Measurements from ENCODE around the gene ORMDL3.

GRCh38 chr17:39922006-39922405 lies 5.4 kb downstream of the ORMDL3 start:
- TF ChIP-seq CTCF (tag by site-specific recombination; IDR thresholded peaks at IDR 0.05) (no peak), ZSCAN18 (tag by site-specific recombination; IDR thresholded peaks at IDR 0.05) (no peak), ZNF792 (tag by site-specific recombination; IDR thresholded peaks at IDR 0.05) (no peak), ZNF791 (tag by site-specific recombination; IDR thresholded peaks at IDR 0.05) (no peak), PRDM6 (tag by site-specific recombination; IDR thresholded peaks at IDR 0.05) (no peak), ELK4 (IDR thresholded peaks at IDR 0.05; ENCODE audit: borderline replicate concordance, low read depth, low read length) (no peak), HOXA7 (CRISPR knock-in tag; IDR thresholded peaks at IDR 0.05; ENCODE audit: borderline replicate concordance) (no peak), SALL2 (tag by site-specific recombination; IDR thresholded peaks at IDR 0.05; ENCODE audit: borderline replicate concordance) (no peak), PATZ1 (tag by site-specific recombination; IDR thresholded peaks at IDR 0.05) (no peak)
